HepG2 (cell line): Measurements from ENCODE around the gene REEP6.

Experiments
- BRCA1 ChIP-seq: sonication (generic); formaldehyde crosslinking; IDR thresholded peaks from 2 replicates; pipeline ENCODE4 v1.4.0; 2020; ENCODE audit warnings: missing genetic modification reagents
- POLR2A ChIP-seq, 2 experiments: IDR thresholded peaks; 2 replicates each; pipeline ENCODE4 v1.6.1; 2011; ENCODE audit warnings: low read depth in 2 of 2, low read length in 2 of 2, mild to moderate bottlenecking in 1 of 2, moderate library complexity in 1 of 2; ENCODE audit not compliant: insufficient read depth in 1 of 2
- SIN3B ChIP-seq: fragments of 150-350 bp; IDR thresholded peaks from 2 replicates; pipeline ENCODE4 v1.6.1; 2014; ENCODE audit warnings: low read length
- TCF7 ChIP-seq: sonication (generic); IDR thresholded peaks from 2 replicates; pipeline ENCODE4 v1.6.1; 2016; ENCODE audit warnings: antibody characterized with exemption, low read depth
- TF ChIP-seq, protein P1 (sequence below): sonication (generic); formaldehyde crosslinking; IDR thresholded peaks from 2 replicates; pipeline ENCODE4 v1.5.0; 2020; ENCODE audit warnings: mild to moderate bottlenecking, missing genetic modification reagents, moderate library complexity

DNA sequence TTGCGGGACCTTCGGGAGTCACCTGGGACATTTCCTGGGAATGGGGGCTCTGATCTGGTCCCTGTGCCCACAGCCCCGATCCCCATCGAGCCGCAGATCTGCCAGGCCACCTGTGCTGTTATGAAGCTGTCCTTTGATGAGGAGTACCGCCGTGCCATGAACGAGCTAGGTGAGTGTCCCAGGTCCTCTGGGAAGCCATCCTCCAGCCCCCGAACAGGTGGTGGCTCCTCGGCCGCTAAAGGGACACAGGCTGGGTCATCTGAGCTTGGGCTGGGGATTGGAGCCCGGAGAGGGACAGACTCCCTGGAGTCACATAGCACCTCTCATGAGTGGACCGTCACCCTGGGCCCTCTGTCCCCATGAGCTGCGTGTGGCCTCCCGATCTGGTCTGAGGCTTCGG, 33.1 kb upstream of the REEP6 start:
- TF ChIP-seq, protein P1, sequence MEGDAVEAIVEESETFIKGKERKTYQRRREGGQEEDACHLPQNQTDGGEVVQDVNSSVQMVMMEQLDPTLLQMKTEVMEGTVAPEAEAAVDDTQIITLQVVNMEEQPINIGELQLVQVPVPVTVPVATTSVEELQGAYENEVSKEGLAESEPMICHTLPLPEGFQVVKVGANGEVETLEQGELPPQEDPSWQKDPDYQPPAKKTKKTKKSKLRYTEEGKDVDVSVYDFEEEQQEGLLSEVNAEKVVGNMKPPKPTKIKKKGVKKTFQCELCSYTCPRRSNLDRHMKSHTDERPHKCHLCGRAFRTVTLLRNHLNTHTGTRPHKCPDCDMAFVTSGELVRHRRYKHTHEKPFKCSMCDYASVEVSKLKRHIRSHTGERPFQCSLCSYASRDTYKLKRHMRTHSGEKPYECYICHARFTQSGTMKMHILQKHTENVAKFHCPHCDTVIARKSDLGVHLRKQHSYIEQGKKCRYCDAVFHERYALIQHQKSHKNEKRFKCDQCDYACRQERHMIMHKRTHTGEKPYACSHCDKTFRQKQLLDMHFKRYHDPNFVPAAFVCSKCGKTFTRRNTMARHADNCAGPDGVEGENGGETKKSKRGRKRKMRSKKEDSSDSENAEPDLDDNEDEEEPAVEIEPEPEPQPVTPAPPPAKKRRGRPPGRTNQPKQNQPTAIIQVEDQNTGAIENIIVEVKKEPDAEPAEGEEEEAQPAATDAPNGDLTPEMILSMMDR = no peak
- no peak for TF ChIP-seq TCF7
- TF ChIP-seq BRCA1 = no peak
- no peak for TF ChIP-seq SIN3B
- no peak for TF ChIP-seq POLR2A (IDR thresholded peaks at IDR 0.05; ENCODE audit: insufficient read depth in 1 of 2, low read depth in 2 of 2, low read length in 2 of 2)
